NCI-H187 (cell line): ENCODE data around the gene TTC21B.

Experiments
- DNase-seq, 2 experiments: peaks; one replicate each; lab custom pipeline; 2025; lab: John Stamatoyannopoulos, UW

The TTC21B gene

GRCh38 chr2:165924946-165925345 is 28.6 kb downstream of the TTC21B start:
- DNase-seq = no peak

GRCh38 chr2:165920748-165921147 is 32.8 kb downstream of the TTC21B start:
- no peak for DNase-seq

- no peak for DNase-seq
Observed at GRCh38 chr2:165913636-165914035, 39.9 kb downstream of the TTC21B start.

- DNase-seq = no peak
Observed at GRCh38 chr2:165911981-165912380, 41.6 kb downstream of the TTC21B start.

GRCh38 chr2:165911231-165911630 is 42.3 kb downstream of the TTC21B start:
- DNase-seq = no peak

GRCh38 chr2:165909466-165909865 is 44.1 kb downstream of the TTC21B start:
- DNase-seq = no peak

- DNase-seq = no peak
Observed at GRCh38 chr2:165905854-165906253, 47.7 kb downstream of the TTC21B start.

GRCh38 chr2:165905269-165905668 is 48.3 kb downstream of the TTC21B start:
- DNase-seq = no peak

- no peak for DNase-seq
Observed at GRCh38 chr2:165904432-165904831, 49.1 kb downstream of the TTC21B start.

- no peak for DNase-seq
Observed at GRCh38 chr2:165903406-165903805, 50.2 kb downstream of the TTC21B start.

- no peak for DNase-seq
Observed at GRCh38 chr2:165902934-165903333, 50.6 kb downstream of the TTC21B start.

- DNase-seq = no peak
Observed at GRCh38 chr2:165901620-165902298, 51.8 kb downstream of the TTC21B start.

GRCh38 chr2:165899311-165899710 is 54.3 kb downstream of the TTC21B start:
- DNase-seq = no peak

- no peak for DNase-seq
Observed at GRCh38 chr2:165898381-165898780, 55.2 kb downstream of the TTC21B start.

- DNase-seq = no peak
Observed at GRCh38 chr2:165897726-165898125, 55.9 kb downstream of the TTC21B start.

- no peak for DNase-seq
Observed at GRCh38 chr2:165897074-165897473, 56.5 kb downstream of the TTC21B start.

GRCh38 chr2:165895974-165896373 is 57.6 kb downstream of the TTC21B start:
- no peak for DNase-seq

- DNase-seq = no peak
Observed at GRCh38 chr2:165893556-165893955, 60.0 kb downstream of the TTC21B start.

GRCh38 chr2:165892526-165892925 is 61.0 kb downstream of the TTC21B start:
- no peak for DNase-seq

GRCh38 chr2:165891943-165892342 is 61.6 kb downstream of the TTC21B start:
- DNase-seq = no peak

- no peak for DNase-seq
Observed at GRCh38 chr2:165891345-165891744, 62.2 kb downstream of the TTC21B start.

- no peak for DNase-seq
Observed at GRCh38 chr2:165889798-165890197, 63.8 kb downstream of the TTC21B start.

GRCh38 chr2:165889158-165889557 is 64.4 kb downstream of the TTC21B start:
- DNase-seq = no peak

- no peak for DNase-seq
Observed at GRCh38 chr2:165888171-165888570, 65.4 kb downstream of the TTC21B start.
